ENCODE data around the gene DZIP1L. TPM values are rescaled to one million over a fixed set of nuclear protein-coding genes. Genes with fewer than 3 reads are reported as not detected.

The DZIP1L gene
- total and polyA plus RNA-seq, 9 donors = 4.9 to 29.0 (median 18.9) TPM

DNA sequence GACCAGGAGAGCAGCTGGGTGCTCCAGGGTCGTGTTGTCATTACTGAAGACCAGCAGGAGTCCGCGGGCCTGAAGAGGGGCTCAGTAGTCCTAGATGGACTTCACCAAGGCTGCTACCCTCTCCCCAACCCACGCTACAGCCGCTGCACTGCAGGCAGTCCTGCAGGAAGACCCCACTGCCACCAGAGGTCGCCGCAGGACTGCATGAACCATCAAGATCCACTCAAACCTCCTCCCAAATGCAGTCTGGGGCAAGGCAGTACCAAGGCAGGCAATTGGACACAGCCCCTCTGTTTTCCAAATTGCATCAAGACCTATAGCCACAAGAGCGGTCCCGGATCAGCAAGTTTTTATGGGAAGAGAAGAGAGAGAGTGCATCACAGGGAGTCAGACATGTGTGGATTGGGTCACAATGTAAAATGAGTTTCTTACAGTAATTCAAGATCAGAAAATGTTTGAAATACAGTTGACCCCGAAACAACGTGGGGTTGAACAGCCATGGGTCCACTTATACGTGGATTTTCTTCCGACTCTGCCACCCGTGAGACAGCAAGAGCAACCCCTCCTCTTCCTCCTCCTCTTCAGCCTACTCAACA lies 46.7 kb downstream of the DZIP1L start:
- Histone ChIP-seq H3K4me1 (ENCODE audit: insufficient read depth) (no peaks in the 10 kb centered on the region), H3K4me3 (no peak overlapping the region), H3K27ac (no peak overlapping the region), H3K9me3 (no peaks in the 10 kb centered on the region), H3K36me3 (no peaks in the 10 kb centered on the region), H3K27me3 (no peaks in the 10 kb centered on the region)
- peak; percentile 77 to 88 (median 86) for DNase-seq
- TF ChIP-seq, protein P1, sequence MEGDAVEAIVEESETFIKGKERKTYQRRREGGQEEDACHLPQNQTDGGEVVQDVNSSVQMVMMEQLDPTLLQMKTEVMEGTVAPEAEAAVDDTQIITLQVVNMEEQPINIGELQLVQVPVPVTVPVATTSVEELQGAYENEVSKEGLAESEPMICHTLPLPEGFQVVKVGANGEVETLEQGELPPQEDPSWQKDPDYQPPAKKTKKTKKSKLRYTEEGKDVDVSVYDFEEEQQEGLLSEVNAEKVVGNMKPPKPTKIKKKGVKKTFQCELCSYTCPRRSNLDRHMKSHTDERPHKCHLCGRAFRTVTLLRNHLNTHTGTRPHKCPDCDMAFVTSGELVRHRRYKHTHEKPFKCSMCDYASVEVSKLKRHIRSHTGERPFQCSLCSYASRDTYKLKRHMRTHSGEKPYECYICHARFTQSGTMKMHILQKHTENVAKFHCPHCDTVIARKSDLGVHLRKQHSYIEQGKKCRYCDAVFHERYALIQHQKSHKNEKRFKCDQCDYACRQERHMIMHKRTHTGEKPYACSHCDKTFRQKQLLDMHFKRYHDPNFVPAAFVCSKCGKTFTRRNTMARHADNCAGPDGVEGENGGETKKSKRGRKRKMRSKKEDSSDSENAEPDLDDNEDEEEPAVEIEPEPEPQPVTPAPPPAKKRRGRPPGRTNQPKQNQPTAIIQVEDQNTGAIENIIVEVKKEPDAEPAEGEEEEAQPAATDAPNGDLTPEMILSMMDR (IDR thresholded peaks at IDR 0.05) = peak; percentile 75 to 94 (median 89)
- no peak for TF ChIP-seq EP300 (IDR thresholded peaks at IDR 0.05)
- 19 to 26% (median 19%) methylated on average over 14 of the region's 14 CpGs for WGBS, 3 donors
- intact Hi-C loops (cut with DNase I) = loop anchor here in 3 of 4 donors (2.0 to 5.0 kb wide), 2 partner anchors 49 to 50 kb away; partner anchors contain the start of gene DZIP1L (in 1 of the 3)

DNA sequence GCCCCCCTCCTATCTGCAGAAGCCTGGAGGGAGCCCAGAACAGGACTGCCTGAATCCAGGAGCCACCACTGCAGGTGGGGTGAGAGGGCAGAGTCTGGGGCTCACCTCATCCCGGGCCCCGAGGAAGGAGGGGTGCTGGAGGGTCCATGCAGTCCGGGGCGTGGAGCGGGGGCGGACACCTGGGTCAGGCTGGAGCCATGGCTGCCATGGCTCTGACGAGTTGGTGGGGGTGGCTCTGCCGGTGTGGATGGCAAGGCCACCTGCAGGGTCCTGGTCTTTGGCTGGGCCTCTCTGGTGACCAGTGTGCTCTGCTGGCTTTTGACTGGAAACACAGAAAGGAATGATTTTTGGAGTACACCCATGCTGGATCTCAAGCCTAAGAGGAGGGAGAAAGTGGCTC lies 47.4 kb downstream of the DZIP1L start:
- Histone ChIP-seq H3K9me3 (no peaks in the 10 kb centered on the region), H3K4me1 (ENCODE audit: insufficient read depth) (no peaks in the 10 kb centered on the region), H3K4me3 (no peak overlapping the region), H3K27ac (no peak overlapping the region), H3K36me3 (no peaks in the 10 kb centered on the region), H3K27me3 (no peaks in the 10 kb centered on the region)
- 74 to 80% (median 78%) methylated on average over 8 of the region's 8 CpGs for WGBS, 3 donors
- no peak for DNase-seq
- TF ChIP-seq EP300 (IDR thresholded peaks at IDR 0.05) (no peak), POLR2A (IDR thresholded peaks at IDR 0.05) (no peak)
- TF ChIP-seq, protein P1 (IDR thresholded peaks at IDR 0.05) = no peak
- intact Hi-C loops (cut with DNase I) = loop anchor here in 3 of 4 donors (2.0 to 5.0 kb wide), 2 partner anchors 49 to 51 kb away; partner anchors contain the start of gene DZIP1L (in 1 of the 3)

DNA sequence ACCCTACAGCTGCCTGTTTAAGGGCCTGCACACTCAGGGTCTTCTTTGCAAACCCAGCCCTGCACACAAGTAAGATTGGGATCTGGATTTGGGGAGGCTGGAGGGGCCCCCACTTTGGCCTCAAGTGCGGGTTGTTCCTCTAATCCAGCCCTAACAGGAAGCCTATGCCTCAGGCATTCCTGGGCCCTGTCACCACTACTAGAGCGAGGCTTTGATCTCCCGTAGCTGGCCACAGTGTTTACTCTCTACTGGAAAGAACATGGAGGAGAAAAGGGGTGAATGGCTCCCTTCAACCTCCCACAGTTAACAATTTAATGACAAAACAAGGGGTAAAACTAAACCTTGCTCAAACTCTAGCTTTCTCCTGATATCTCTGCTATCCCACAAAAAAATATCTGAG lies 48.4 kb downstream of the DZIP1L start:
- Histone ChIP-seq H3K4me1 (ENCODE audit: insufficient read depth) (no peaks in the 10 kb centered on the region), H3K4me3 (no peak overlapping the region), H3K27me3 (no peaks in the 10 kb centered on the region), H3K27ac (no peak overlapping the region), H3K9me3 (no peaks in the 10 kb centered on the region), H3K36me3 (no peaks in the 10 kb centered on the region)
- no peak for DNase-seq
- WGBS, 3 donors = 88 to 90% (median 89%) methylated on average over 3 of the region's 3 CpGs
- TF ChIP-seq POLR2A (IDR thresholded peaks at IDR 0.05) (no peak), EP300 (IDR thresholded peaks at IDR 0.05) (no peak)
- TF ChIP-seq, protein P1 (IDR thresholded peaks at IDR 0.05) = no peak
- intact Hi-C loops (cut with DNase I) = loop anchor here in 2 of 4 donors (2.0 to 5.0 kb wide), 2 partner anchors 50 to 52 kb away; partner anchors contain the start of gene DZIP1L (in 1 of the 2)

DNA sequence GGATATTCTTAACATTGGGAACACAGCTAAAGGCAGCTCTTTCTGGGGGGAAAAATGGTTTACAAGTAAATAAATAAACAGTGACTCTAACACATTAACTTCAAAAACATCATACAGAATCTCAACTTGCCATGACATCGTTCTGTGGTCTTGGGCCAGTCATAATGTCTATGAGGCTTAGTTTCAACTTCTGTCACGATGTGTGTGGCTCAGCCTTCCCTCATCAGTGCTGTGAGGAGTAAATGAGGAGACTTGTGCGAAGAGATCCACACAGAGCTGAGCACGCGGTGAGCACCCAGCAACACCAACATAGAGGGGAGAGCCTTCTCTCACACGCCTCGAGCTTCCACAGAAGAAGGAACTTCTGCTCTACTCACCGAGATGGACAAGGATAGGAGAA lies 49.0 kb downstream of the DZIP1L start:
- Histone ChIP-seq H3K27me3 (no peaks in the 10 kb centered on the region), H3K4me1 (ENCODE audit: insufficient read depth) (no peaks in the 10 kb centered on the region), H3K9me3 (no peaks in the 10 kb centered on the region), H3K36me3 (no peaks in the 10 kb centered on the region), H3K27ac (no peak overlapping the region), H3K4me3 (no peak overlapping the region)
- intact Hi-C loops (cut with DNase I) = loop anchor here in 2 of 4 donors (2.0 to 5.0 kb wide), 2 partner anchors 51 to 52 kb away; partner anchors contain the start of gene DZIP1L (in 1 of the 2)
- 89 to 94% (median 90%) methylated on average over 8 of the region's 8 CpGs for WGBS, 3 donors
- DNase-seq = no peak
- no peak for TF ChIP-seq EP300 (IDR thresholded peaks at IDR 0.05)
- TF ChIP-seq, protein P1 (IDR thresholded peaks at IDR 0.05) = no peak
- TF ChIP-seq POLR2A (IDR thresholded peaks at IDR 0.05) = no peak
